Stimulated activated CD8-positive, alpha-beta memory T cell treated with anti-CD3 and anti-CD28 coated beads, Interleukin-15, amount 100 ng/mL, for 1 hour (primary cell): ENCODE results near the gene DBNDD1.

ENCODE experiments used
- DNase-seq: peaks from one replicate; pipeline ENCODE4 v3.0.0-alpha.2; 2020; ENCODE audit warnings: low read depth

DBNDD1 gene

DNA sequence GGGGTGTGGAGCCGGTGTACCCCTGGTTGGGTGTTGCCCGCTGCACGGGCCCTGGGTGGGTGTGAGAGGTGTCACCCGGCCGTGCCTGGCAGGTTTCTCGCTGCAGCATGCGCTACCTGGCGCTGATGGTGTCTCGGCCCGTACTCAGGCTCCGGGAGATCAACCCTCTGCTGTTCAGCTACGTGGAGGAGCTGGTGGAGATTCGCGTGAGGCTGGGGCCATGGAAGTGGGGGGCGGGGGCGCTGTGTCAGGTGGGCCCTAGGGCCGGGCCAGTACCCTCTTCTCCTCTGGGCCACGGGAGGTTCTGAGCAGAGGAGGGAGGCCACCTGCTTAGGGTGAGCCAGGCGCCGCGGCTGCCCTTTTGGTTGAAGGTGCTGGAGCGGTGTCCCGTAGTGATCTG is 57.3 kb downstream of the DBNDD1 start:
- DNase-seq: no peak

DNA sequence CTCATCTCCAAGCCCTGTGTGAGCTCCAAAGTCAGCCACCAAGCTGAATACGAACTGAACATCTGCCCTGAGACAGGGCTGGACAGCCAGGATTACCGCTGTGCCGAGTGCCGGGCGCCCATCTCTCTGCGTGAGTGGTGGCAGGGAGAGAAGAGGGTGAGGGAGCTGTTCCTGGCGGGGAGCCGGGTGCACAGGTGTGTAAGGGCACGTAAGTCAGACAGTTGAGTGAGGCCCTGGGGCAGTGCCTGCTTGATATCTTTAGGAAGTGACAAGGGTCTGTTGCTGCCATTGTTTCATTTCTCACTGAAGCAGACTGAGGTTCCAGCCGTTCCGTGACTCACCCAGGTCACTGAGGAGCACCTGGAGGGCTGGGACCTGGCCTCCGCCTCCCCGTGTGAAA is 58.3 kb downstream of the DBNDD1 start:
- DNase-seq: no peak

DNA sequence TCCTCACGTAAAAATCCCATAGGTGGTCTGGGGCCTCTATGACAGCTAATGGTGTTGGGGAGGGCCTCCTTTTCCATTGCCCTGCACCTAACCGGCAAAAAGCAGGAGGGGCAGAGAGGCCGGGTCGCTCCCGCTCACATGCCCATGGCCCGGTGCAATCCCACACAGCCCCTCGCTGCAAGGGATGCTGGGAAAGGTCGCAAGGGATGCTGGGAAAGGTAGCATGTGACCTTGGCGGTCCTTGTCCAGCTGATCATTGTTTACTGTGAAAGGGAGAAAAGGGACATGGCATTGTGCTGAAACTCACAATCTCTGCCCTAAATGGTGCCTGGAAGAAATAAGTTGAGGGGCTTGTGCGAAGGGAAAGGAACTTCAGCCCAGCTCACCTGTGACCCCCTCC is 60.7 kb downstream of the DBNDD1 start:
- DNase-seq: no peak

DNA sequence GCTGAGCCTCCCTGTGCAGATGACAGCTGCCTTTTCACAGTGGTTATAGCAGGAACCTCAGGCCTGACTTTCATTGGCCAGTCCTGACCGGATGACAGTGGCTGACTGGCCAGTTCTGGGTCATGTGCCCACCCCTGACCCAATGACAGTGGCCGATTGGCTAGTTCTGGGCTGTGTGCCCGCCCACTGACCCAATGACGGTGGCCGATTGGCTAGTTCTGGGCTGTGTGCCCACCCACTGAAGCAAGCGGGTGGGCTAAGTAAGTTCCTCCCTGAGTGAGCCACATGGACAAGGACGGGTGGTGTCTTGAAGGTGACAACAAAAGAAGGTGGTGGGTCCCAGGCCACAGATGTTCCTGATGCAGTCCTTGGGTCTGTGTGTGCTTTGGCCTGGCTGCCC is 61.2 kb downstream of the DBNDD1 start:
- no peak for DNase-seq

DNA sequence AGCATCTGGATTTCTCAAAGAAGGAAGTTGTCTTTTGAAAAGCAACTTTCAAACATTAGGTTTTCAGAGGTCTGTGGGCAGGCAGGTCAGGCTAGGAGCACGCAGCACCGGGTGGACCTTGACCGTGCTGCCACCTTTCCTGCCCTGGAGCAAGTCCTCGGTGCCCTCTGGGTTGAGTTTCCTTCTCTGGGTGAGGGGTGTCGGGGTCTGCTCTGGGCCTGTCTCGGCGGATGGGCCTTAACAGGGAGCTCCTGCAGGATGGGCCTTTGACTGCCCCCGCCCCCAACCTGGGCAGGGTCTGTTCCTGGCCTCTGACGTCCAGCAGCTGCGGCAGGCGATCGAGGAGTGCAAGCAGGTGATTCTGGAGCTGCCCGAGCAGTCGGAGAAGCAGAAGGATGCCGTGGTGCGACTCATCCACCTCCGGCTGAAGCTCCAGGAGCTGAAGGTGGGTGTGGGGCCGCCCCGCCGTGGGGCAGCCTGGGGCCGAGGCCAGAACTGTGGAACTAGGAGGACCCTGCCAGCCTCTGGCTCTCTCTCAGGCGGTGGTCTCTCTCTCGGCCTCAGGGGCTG is 62.0 kb downstream of the DBNDD1 start:
- no peak for DNase-seq

DNA sequence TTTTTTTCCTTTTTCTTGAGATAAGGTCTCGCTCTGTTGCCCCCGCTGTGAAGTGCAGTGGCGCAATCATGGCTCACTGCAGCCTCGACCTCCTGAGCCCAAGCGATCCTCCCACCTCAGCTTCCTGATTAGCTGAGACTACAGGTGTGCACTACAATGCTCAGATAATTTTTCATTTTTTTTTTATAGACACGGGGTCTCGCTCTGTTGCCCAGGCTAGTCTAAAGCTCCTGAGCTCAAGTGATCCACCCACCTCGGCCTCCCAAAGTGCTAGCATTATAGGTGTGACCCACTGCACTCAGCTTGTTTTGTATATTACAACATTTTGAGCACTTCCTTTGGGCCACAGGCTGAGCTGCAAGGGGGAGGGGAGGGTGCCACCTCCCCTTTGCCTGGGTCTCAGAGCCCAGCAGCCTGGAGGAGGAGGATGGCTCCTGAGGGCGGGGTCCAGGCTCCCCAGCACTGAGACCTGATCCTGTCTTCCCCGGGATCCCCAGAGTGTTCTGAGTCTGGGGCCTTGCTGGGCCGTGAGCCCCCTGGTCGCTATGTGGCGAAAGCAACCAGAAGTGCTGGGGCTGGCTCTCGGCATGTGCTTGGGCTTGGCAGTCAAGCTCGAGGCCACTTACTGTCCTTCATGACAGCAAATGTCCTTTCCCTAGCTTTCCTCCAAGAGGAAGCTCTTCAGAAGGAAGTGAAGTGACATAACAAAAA is 62.6 kb downstream of the DBNDD1 start:
- no peak for DNase-seq

DNA sequence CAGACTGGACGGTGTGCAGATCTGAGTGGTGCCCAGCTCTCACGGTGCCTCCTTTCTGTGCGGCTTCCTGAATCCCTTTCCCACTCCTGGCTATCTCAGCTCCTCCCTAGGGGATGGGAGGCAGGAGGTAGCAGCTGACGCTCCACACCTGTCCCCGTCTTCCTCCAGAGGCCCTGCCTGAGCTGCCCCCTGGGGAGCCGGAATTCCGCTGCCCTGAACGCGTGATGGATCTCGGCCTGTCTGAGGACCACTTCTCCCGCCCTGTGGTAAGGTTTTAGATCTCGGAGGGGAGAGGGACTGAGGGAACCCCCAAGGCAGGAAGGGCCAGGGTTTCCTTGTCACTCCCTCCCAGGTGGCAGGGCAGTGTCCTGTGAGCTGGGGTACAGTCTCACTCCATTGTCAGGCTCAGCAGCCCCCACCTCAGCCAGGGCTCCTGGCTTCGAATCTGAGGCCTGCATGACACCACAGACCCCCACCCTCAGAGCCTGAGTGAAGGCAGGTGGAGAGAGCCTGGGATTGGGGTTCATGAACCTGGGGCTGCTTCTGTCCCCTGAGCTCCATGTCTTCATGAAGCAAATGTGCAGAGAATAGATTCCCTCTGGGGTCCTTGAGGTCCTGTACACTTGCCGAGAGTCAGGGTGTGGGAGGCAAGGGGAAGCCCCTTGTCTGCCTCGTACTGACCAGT is 64.1 kb downstream of the DBNDD1 start:
- no peak for DNase-seq
